ENCODE results near the gene PSMD2.

Gene PSMD2

GRCh38 chr3:184357248-184358123, 58.4 kb downstream of the PSMD2 start:
- DNase-seq (ENCODE audit: low read depth), result no peak

GRCh38 chr3:184358124-184358767, 59.2 kb downstream of the PSMD2 start:
- DNase-seq (ENCODE audit: low read depth), result no peak

All from non-pigmented ciliary epithelial cell (primary cell).